AG04450 (cell line): Measurements from ENCODE around the gene RTN3. TPM values are rescaled to one million over a fixed set of nuclear protein-coding genes. Genes with fewer than 3 reads are reported as not detected.

Experiments used
- CTCF ChIA-PET: fragments of 300-600, 350-600 bp; formaldehyde crosslinking; extraction: SDS; loops from one replicate; lab custom pipeline; 2022; ENCODE audit warnings: antibody characterized with exemption, inconsistent platforms; lab: Charles Lee
- POLR2A ChIA-PET: fragments of 350-600 bp; formaldehyde crosslinking; extraction: SDS; loops from one replicate; lab custom pipeline; 2021; ENCODE audit warnings: antibody characterized with exemption, inconsistent platforms; lab: Yijun Ruan, JAX
- DNase-seq: peaks from one replicate; pipeline ENCODE4 v3.0.0-alpha.2; 2011; ENCODE audit warnings: low read depth, low spot score
- H3K27ac ChIP-seq: one replicate; pipeline ENCODE4 v1.5.1; 2012; ENCODE audit warnings: low read depth, low read length, control low read depth
- H3K27me3 ChIP-seq: one replicate; pipeline ENCODE4 v1.6.0; 2012; ENCODE audit warnings: low read length; ENCODE audit not compliant: control insufficient read depth, insufficient read depth
- H3K4me3 ChIP-seq: 2 replicates; pipeline ENCODE4 v1.5.1; 2011; ENCODE audit warnings: mild to moderate bottlenecking, low read depth, low read length, control low read depth
- H3K9me3 ChIP-seq: 2 replicates; pipeline ENCODE4 v1.5.1; 2012; ENCODE audit warnings: low read length; ENCODE audit not compliant: control insufficient read depth, insufficient read depth
- CTCF ChIP-seq: IDR thresholded peaks from 2 replicates; pipeline ENCODE4 v1.5.1; 2011; ENCODE audit warnings: low read depth, low read length, control low read depth, inconsistent platforms
- polyA plus RNA-seq: library from polyadenylated mRNA; depleted of rRNA; stranded (reverse); fragments of >200 nt; gene quantifications from 2 replicates; pipeline ENCODE4 v1.2.3, GENCODE V29; 2011

RTN3 gene
- polyA plus RNA-seq, 1 experiment = 213 TPM

- no peak for DNase-seq
- Histone ChIP-seq H3K9me3 (no peaks in the 10 kb centered on the region), H3K27ac (no peak overlapping the region), H3K4me3 (no peak overlapping the region), H3K27me3 (no peaks in the 10 kb centered on the region)
- CTCF ChIA-PET = interaction anchor here (1.0 to 1.2 kb wide), 3 partner anchors 95 to 164 kb away, joined by 3 to 10 read pairs (median 5); no protein-coding TSS in a partner anchor
- no peak for TF ChIP-seq CTCF
- POLR2A ChIA-PET = no interaction called here
Measured at GRCh38 chr11:63643205-63643604, 38.1 kb upstream of the RTN3 start.

DNA sequence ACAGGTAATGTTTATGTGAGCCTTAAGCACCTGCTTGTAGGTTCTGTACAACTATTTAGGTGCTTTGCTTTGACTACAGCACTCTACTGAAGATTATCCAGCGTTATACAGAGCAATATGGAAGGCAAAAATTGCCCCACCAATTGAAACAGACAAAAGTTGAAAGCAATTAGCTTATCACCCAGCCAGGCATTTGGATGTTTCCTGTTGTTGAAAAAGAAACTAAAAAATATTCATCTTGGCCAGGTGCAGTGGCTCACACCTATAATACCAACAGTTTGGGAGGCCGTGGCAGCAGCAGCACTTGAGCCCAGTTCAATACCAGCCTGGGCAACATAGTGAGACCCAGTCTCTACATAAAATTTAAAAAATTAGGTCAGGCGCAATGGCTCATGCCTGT is 28.6 kb upstream of the RTN3 start:
- Histone ChIP-seq H3K4me3 (no peak overlapping the region), H3K27me3 (no peaks in the 10 kb centered on the region), H3K9me3 (no peaks in the 10 kb centered on the region), H3K27ac (no peak overlapping the region)
- TF ChIP-seq CTCF = no peak
- POLR2A ChIA-PET = no interaction called here
- DNase-seq = no peak
- CTCF ChIA-PET = interaction anchor here (1.0 to 1.1 kb wide), 2 partner anchors 14 to 86 kb away, joined by 3 to 4 read pairs; no protein-coding TSS in a partner anchor

DNA sequence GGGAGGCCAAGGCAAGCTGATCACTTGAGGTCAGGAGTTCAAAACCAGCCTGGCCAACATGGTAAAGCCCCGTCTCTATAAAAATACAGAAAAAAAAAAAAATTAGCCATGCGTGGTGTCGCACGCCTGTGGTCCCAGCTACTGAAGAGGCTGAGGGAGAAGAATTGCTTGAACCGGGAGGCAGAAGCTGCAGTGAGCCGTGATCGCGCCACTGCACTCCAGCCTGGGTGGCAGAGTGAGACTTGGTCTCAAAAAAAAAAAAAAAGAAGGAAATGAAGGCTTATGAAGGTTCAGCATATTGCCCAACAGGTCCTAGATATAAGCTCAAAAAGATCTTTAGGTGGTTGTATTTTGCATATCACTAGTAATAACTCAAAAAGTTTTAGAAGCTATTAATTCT is 20.3 kb upstream of the RTN3 start:
- H3K9me3 ChIP-seq = no peaks in the 10 kb centered on the region

GRCh38 chr11:63663809-63664208 is 17.5 kb upstream of the RTN3 start:
- POLR2A ChIA-PET = no interaction called here
- CTCF ChIA-PET = interaction anchor here (1.0 to 2.2 kb wide), 4 partner anchors 9 to 75 kb away, joined by 3 to 12 read pairs (median 8); no protein-coding TSS in a partner anchor
- Histone ChIP-seq H3K9me3 (no peaks in the 10 kb centered on the region), H3K27ac (peak overlapping the region; percentile 0), H3K27me3 (no peaks in the 10 kb centered on the region), H3K4me3 (no peak overlapping the region)
- DNase-seq = no peak
- no peak for TF ChIP-seq CTCF

More for the DNA sequence above, 20.3 kb upstream of the RTN3 start:
- Histone ChIP-seq H3K4me3 (no peak overlapping the region), H3K27me3 (no peaks in the 10 kb centered on the region), H3K27ac (peak overlapping the region; percentile 11)
- ChIA-PET CTCF (interaction anchor here (0.7 to 2.0 kb wide), 3 partner anchors 21 to 77 kb away, joined by 3 to 12 read pairs (median 9); no protein-coding TSS in a partner anchor), POLR2A (interaction anchor here (0.7 kb wide), 1 partner anchor 1694 kb away, joined by 4 read pairs; the partner anchor contains the start of gene FTH1)
- TF ChIP-seq CTCF = no peak
- DNase-seq = no peak

DNA sequence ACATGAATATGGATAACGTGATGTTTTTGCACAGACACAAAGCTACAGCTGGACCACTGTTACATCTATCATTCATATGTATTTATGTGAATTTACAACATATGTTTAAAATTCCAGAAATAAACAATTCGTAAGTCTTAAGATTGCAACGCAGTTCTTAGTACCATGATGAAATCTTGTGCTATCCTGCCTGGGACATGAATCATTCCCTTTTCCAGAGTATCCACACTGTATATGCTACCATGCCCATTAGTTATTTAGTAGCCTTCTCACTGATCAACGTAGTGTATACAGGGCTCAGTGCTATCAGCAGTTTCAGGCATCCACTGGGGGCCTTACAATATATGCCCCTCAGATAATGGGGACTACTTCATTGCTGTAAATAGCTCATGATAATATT is 14.4 kb upstream of the RTN3 start:
- ChIA-PET POLR2A (interaction anchor here (1.2 to 3.3 kb wide), 2 partner anchors 15 to 20 kb away, joined by 3 to 10 read pairs; partner anchors contain the start of gene RTN3), CTCF (interaction anchor here (0.9 to 1.0 kb wide), 2 partner anchors 72 to 188 kb away, joined by 3 read pairs; no protein-coding TSS in a partner anchor)
- Histone ChIP-seq H3K4me3 (no peak overlapping the region), H3K27me3 (no peaks in the 10 kb centered on the region), H3K27ac (peak overlapping the region; percentile 92), H3K9me3 (no peaks in the 10 kb centered on the region; the same call in 1 of the 2 replicates)
- no peak for TF ChIP-seq CTCF
- DNase-seq = peak; percentile 74
